Upper lobe of left lung (tissue), 6 donors: ENCODE measurements around the gene DHX38. TPM values are rescaled to one million over a fixed set of nuclear protein-coding genes. Genes with fewer than 3 reads are reported as not detected.
"Not testable (repeated sequence)": the region's sequence is repeated elsewhere in the genome, so short reads cannot be mapped to it uniquely, and the experiment has no call there.

Experiments used
- ATAC-seq, 2 donors: fragments of 200-7000 bp; cut with Tn5 transposase; one replicate each; pipeline ENCODE4 v1.9.1; 2022; ENCODE audit warnings: mild to moderate bottlenecking in 2 of 2, moderate library complexity in 2 of 2; ENCODE audit not compliant: low FRiP score in 2 of 2
- DNase-seq, 2 donors: peaks; one replicate each; pipeline ENCODE4 v3.0.0-alpha.2; 2019 to 2020
- H3K27ac ChIP-seq, 4 donors: fragments of 200-600 bp; sonication (generic); one replicate each; pipeline ENCODE4 v1.5.1; 2016 to 2019
- H3K27me3 ChIP-seq, 4 donors: fragments of 200-600 bp; sonication (generic); one replicate each; pipeline ENCODE4 v1.5.1; 2017 to 2019
- H3K36me3 ChIP-seq, 4 donors: fragments of 200-600 bp; sonication (generic); one replicate each; pipeline ENCODE4 v1.5.1; 2016 to 2019
- H3K4me1 ChIP-seq, 4 donors: fragments of 200-600 bp; sonication (generic); one replicate each; pipeline ENCODE4 v1.5.1; 2018 to 2019
- H3K4me3 ChIP-seq, 4 donors: fragments of 200-600 bp; sonication (generic); one replicate each; pipeline ENCODE4 v1.5.1; 2017 to 2019; ENCODE audit warnings: mild to moderate bottlenecking in 2 of 4, moderate library complexity in 1 of 4
- H3K9me3 ChIP-seq, 4 donors: fragments of 200-600 bp; sonication (generic); one replicate each; pipeline ENCODE4 v1.5.1; 2018 to 2019
- EP300 ChIP-seq, 4 donors: sonication (generic); formaldehyde crosslinking; IDR thresholded peaks; one replicate each; pipeline ENCODE4 v1.5.1; 2017; ENCODE audit warnings: antibody characterized with exemption in 4 of 4, control low read depth in 2 of 4
- POLR2A ChIP-seq, 4 donors: fragments of 450-650 bp; IDR thresholded peaks; one replicate each; pipeline ENCODE4 v1.5.1; 2016 to 2017; ENCODE audit warnings: antibody characterized with exemption in 4 of 4, mild to moderate bottlenecking in 2 of 4
- POLR2AphosphoS5 ChIP-seq, 2 donors: sonication (generic); formaldehyde crosslinking; IDR thresholded peaks; one replicate each; pipeline ENCODE4 v1.5.1; 2017; ENCODE audit warnings: antibody characterized with exemption in 2 of 2
- WGBS, 2 donors: methylation state at CpG; one replicate each; pipeline ENCODE4 v1.1.5; 2017 to 2018; 5-methylcytosine and 5-hydroxymethylcytosine counted together
- total RNA-seq, 6 donors: library from RNA; depleted of rRNA in 4 of 6; stranded (reverse); fragments of >200 nt in 4 of 6; gene quantifications; one replicate each; pipeline versions ENCODE4 v1.1.0 to v1.2.1, GENCODE V29; 2016 to 2021
- TF ChIP-seq, protein P1 (sequence below), 6 experiments: fragments of 450-650 bp in 4 of 6; fragments of 200-600 bp in 2 of 6; sonication (generic) in 2 of 6; IDR thresholded peaks; one replicate each; pipeline ENCODE4 v1.5.1; 2016 to 2019; ENCODE audit warnings: antibody characterized with exemption in 6 of 6
- donor health status: DM: no; HTN: no; CAD: no; lungs with moderate emphysema.
- donor health status: DM: no; HTN: yes; CAD: no; lungs with severe emphysema.

Gene DHX38
- total RNA-seq, 6 donors from 2014 or later, result 45.9 to 211 (median 76.8) TPM

DNA sequence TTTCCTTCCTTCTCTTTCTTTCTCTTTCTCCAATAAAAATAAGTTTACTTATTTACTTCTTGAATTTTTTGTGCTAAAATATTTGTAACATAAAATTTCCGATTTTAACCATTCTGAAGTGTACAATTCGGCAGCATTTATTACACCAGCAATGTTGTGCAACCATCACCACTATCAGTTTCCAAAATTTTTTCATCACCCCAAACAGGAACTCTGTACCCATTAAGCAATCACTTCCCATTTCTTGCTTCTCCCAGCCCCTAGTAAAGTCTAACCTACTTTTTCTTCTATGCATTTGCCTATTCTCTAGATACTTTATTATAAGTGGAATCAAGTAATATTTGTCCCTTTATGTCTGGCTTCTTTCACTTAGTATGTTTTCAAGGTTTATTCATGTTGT lies 41.8 kb upstream of the DHX38 start:
- H3K4me1 ChIP-seq, result peaks cover 0 to 16% (median 11%) of the 10 kb centered on the region in 4 donors
- TF ChIP-seq POLR2A (IDR thresholded peaks at IDR 0.05), result no peak
- no peak for TF ChIP-seq EP300 (IDR thresholded peaks at IDR 0.05)
- TF ChIP-seq POLR2AphosphoS5 (IDR thresholded peaks at IDR 0.05), result no peak
- TF ChIP-seq, protein P1, sequence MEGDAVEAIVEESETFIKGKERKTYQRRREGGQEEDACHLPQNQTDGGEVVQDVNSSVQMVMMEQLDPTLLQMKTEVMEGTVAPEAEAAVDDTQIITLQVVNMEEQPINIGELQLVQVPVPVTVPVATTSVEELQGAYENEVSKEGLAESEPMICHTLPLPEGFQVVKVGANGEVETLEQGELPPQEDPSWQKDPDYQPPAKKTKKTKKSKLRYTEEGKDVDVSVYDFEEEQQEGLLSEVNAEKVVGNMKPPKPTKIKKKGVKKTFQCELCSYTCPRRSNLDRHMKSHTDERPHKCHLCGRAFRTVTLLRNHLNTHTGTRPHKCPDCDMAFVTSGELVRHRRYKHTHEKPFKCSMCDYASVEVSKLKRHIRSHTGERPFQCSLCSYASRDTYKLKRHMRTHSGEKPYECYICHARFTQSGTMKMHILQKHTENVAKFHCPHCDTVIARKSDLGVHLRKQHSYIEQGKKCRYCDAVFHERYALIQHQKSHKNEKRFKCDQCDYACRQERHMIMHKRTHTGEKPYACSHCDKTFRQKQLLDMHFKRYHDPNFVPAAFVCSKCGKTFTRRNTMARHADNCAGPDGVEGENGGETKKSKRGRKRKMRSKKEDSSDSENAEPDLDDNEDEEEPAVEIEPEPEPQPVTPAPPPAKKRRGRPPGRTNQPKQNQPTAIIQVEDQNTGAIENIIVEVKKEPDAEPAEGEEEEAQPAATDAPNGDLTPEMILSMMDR (IDR thresholded peaks at IDR 0.05), result no peak
- no peak for DNase-seq
- ATAC-seq, result peak in 1 of 2 donors; percentile 60
- no peak overlapping the region for H3K4me3 ChIP-seq
- WGBS, 2 donors, result 34 to 52% methylated on average over 2 of the region's 2 CpGs
- H3K27ac ChIP-seq, result peak overlapping the region in 1 of 4 donors; percentile 14
- peaks cover 0 to 6% (median 3%) of the 10 kb centered on the region in 4 donors for H3K9me3 ChIP-seq
- no peaks in the 10 kb centered on the region for H3K27me3 ChIP-seq
- no peaks in the 10 kb centered on the region for H3K36me3 ChIP-seq

GRCh38 chr16:72054254-72054847 lies 39.3 kb upstream of the DHX38 start, which contains the start of gene HP:
TSS of gene HP (plus strand) at chr16:72054505. CDS start at chr16:72054653, 148 bp downstream.
- DNase-seq, H3K9me3 ChIP-seq, H3K4me3 ChIP-seq, H3K36me3 ChIP-seq, H3K27me3 ChIP-seq: not testable (repeated sequence)
- peak within 1 kb of the TSS in 1 of 4 donors; percentile 35 for H3K27ac ChIP-seq
- WGBS, 2 donors, result 58 to 62% methylated on average over 5 of the region's 5 CpGs
- ATAC-seq, result peak in 1 of 2 donors; percentile 36
- peaks cover 0 to 16% (median 11%) of the 10 kb centered on the region in 4 donors for H3K4me1 ChIP-seq

- TF ChIP-seq POLR2A (IDR thresholded peaks at IDR 0.05) (no peak), EP300 (IDR thresholded peaks at IDR 0.05) (no peak)
- TF ChIP-seq, protein P1 (IDR thresholded peaks at IDR 0.05), result no peak
- 92 to 94% methylated on average over 4 of the region's 4 CpGs for whole genome bisulfite sequencing, 2 donors
- no peak overlapping the region for H3K4me3 ChIP-seq
- no peak overlapping the region for H3K27ac ChIP-seq
- H3K27me3 ChIP-seq, result no peaks in the 10 kb centered on the region
- ATAC-seq (no peak), DNase-seq (no peak)
- H3K9me3 ChIP-seq, result no peaks in the 10 kb centered on the region
- peaks cover 0 to 12% (median 9%) of the 10 kb centered on the region in 4 donors for H3K4me1 ChIP-seq
- H3K36me3 ChIP-seq, result no peaks in the 10 kb centered on the region
Measured at GRCh38 chr16:72055911-72056310, 37.7 kb upstream of the DHX38 start.

GRCh38 chr16:72057313-72057712 lies 36.3 kb upstream of the DHX38 start:
- not testable (repeated sequence) for H3K36me3 ChIP-seq, H3K4me3 ChIP-seq, ATAC-seq, H3K9me3 ChIP-seq, H3K4me1 ChIP-seq, DNase-seq, H3K27ac ChIP-seq, H3K27me3 ChIP-seq
- WGBS, 2 donors, result 82% methylated on average over 1 of the region's 6 CpGs; no CpG with 5 or more reads in 1 of the 2 donors

DNA sequence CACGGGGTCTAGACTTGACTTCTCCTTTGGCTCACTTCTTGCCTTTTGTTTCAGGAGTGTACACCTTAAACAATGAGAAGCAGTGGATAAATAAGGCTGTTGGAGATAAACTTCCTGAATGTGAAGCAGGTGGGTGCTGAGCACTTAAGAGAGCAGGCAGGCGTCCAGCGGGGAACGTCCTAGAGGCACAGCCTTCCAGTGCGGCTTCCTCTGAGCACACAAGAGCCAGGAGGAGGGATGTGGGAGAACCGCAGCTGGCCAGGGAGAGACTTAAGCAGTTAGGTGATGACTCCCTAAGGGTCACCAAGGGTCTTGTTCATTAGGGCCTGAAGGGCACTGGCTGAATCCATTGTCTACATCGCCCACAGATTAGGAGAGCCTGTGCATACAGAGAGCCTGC lies 34.6 kb upstream of the DHX38 start:
- H3K27me3 ChIP-seq, H3K36me3 ChIP-seq, DNase-seq, H3K4me3 ChIP-seq, H3K27ac ChIP-seq, H3K9me3 ChIP-seq, H3K4me1 ChIP-seq: not testable (repeated sequence)
- WGBS, 2 donors, result 56 to 66% methylated on average over 4 to 7 of the region's 7 CpGs
- ATAC-seq, result peak in 1 of 2 donors; percentile 28

DNA sequence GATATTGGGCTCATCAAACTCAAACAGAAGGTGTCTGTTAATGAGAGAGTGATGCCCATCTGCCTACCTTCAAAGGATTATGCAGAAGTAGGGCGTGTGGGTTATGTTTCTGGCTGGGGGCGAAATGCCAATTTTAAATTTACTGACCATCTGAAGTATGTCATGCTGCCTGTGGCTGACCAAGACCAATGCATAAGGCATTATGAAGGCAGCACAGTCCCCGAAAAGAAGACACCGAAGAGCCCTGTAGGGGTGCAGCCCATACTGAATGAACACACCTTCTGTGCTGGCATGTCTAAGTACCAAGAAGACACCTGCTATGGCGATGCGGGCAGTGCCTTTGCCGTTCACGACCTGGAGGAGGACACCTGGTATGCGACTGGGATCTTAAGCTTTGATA lies 33.2 kb upstream of the DHX38 start:
- H3K27me3 ChIP-seq, result no peaks in the 10 kb centered on the region
- DNase-seq, result no peak
- no peaks in the 10 kb centered on the region for H3K9me3 ChIP-seq
- 88 to 98% methylated on average over 9 of the region's 9 CpGs for WGBS, 2 donors
- no peak for ATAC-seq
- no peak overlapping the region for H3K4me3 ChIP-seq
- no peaks in the 10 kb centered on the region for H3K36me3 ChIP-seq
- no peaks in the 10 kb centered on the region for H3K4me1 ChIP-seq
- no peak overlapping the region for H3K27ac ChIP-seq
- TF ChIP-seq POLR2AphosphoS5 (IDR thresholded peaks at IDR 0.05) (no peak), POLR2A (IDR thresholded peaks at IDR 0.05) (no peak), EP300 (IDR thresholded peaks at IDR 0.05) (no peak)
- TF ChIP-seq, protein P1 (IDR thresholded peaks at IDR 0.05), result no peak
